DOHH2 (cell line): Measurements from ENCODE around the gene HOXC9.

Experiments
- H3F3A ChIP-seq: fragments of 200-600 bp; sonication (generic), shearing (Covaris generic); 2 replicates; pipeline ENCODE4 v1.6.0; 2016; ENCODE audit warnings: antibody characterized with exemption, mild to moderate bottlenecking; ENCODE audit not compliant: control insufficient read depth, insufficient read depth
- H3K27ac ChIP-seq: fragments of 200-600 bp; sonication (generic); 2 replicates; pipeline ENCODE4 v1.5.1; 2014; ENCODE audit warnings: low read depth, mild to moderate bottlenecking, low read length, moderate library complexity
- H3K27me3 ChIP-seq: fragments of 200-600 bp; sonication (generic); 2 replicates; pipeline ENCODE4 v1.6.1; 2014; ENCODE audit warnings: mild to moderate bottlenecking, low read length, mixed read lengths; ENCODE audit not compliant: control insufficient read depth
- H3K36me3 ChIP-seq: fragments of 200-600 bp; sonication (generic); 2 replicates; pipeline ENCODE4 v1.6.1; 2014; ENCODE audit warnings: mild to moderate bottlenecking, low read length, moderate library complexity, mixed read lengths; ENCODE audit not compliant: control insufficient read depth
- H3K4me1 ChIP-seq: fragments of 200-600 bp; sonication (generic); 2 replicates; pipeline ENCODE4 v1.6.1; 2014; ENCODE audit warnings: mild to moderate bottlenecking, low read length, mixed read lengths; ENCODE audit not compliant: control insufficient read depth
- H3K4me2 ChIP-seq: fragments of 200-600 bp; sonication (generic); 2 replicates; pipeline ENCODE4 v1.6.0; 2014; ENCODE audit warnings: mild to moderate bottlenecking, low read length, moderate library complexity
- H3K4me3 ChIP-seq: fragments of 200-600 bp; sonication (generic); 2 replicates; pipeline ENCODE4 v1.5.1; 2014; ENCODE audit warnings: mild to moderate bottlenecking, low read length, mixed read lengths
- H3K79me2 ChIP-seq: fragments of 200-600 bp; sonication (generic); 2 replicates; pipeline ENCODE4 v1.6.1; 2014; ENCODE audit warnings: mild to moderate bottlenecking, low read length, mixed read lengths; ENCODE audit not compliant: control insufficient read depth
- H3K9me2 ChIP-seq: fragments of 200-600 bp; sonication (generic); replicated peaks from 2 replicates; pipeline ENCODE4 v1.6.1; 2014; ENCODE audit warnings: mild to moderate bottlenecking, low read length, mixed read lengths; ENCODE audit not compliant: control insufficient read depth
- H3K9me3 ChIP-seq: fragments of 200-600 bp; sonication (generic); 2 replicates; pipeline ENCODE4 v1.6.1; 2014; ENCODE audit warnings: antibody characterized with exemption, low read length, mixed read lengths; ENCODE audit not compliant: control insufficient read depth, insufficient read depth
- H4K20me1 ChIP-seq: fragments of 200-600 bp; sonication (generic); 2 replicates; pipeline ENCODE4 v1.6.0; 2014; ENCODE audit warnings: low read depth, mild to moderate bottlenecking, antibody characterized with exemption, low read length, moderate library complexity; ENCODE audit not compliant: control insufficient read depth, insufficient read depth
- EZH2phosphoT487 ChIP-seq: fragments of 200-600 bp; sonication (generic); IDR thresholded peaks from 2 replicates; pipeline ENCODE4 v1.6.1; 2017; ENCODE audit warnings: borderline replicate concordance, mild to moderate bottlenecking, antibody characterized with exemption, low read length, moderate library complexity, mixed read lengths
- TF ChIP-seq, protein P1 (sequence below): fragments of 200-600 bp; sonication (generic); IDR thresholded peaks from one replicate; pipeline ENCODE4 v1.5.1; 2014; ENCODE audit warnings: antibody characterized with exemption, mild to moderate bottlenecking, low read depth, low read length; ENCODE audit not compliant: poor library complexity, severe bottlenecking

Gene HOXC9

DNA sequence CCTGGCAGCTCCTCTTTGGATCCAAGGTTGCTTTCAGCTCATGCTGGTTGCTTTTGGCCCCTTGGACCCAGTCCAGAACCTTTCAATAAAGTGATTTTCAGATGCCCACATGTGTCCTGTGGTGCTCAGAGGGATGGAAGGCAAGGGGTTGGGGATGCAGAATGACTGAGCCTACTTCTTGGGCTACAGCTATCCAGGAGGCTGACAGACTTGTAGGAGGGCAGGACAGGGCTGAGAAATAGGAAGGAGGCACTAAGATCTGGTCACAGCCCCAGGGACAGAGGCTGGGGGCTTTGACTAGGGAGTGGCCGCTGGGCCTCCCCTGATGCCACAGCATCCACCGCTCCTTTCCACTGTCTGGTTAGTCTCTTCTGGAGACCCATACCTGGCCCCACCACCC lies 28.3 kb upstream of the HOXC9 start:
- H3K4me3 ChIP-seq = no peak overlapping the region
- H4K20me1 ChIP-seq = no peaks in the 10 kb centered on the region; the same call in 1 of the 2 replicates
- no peaks in the 10 kb centered on the region for H3K36me3 ChIP-seq
- H3K9me3 ChIP-seq = no peaks in the 10 kb centered on the region
- no peaks in the 10 kb centered on the region for H3K9me2 ChIP-seq
- H3K79me2 ChIP-seq = no peaks in the 10 kb centered on the region
- H3K27me3 ChIP-seq = peaks cover 82% of the 10 kb centered on the region
- H3K27ac ChIP-seq = no peak overlapping the region
- H3F3A ChIP-seq = no peaks in the 10 kb centered on the region
- H3K4me2 ChIP-seq = no peak overlapping the region
- TF ChIP-seq, protein P1, sequence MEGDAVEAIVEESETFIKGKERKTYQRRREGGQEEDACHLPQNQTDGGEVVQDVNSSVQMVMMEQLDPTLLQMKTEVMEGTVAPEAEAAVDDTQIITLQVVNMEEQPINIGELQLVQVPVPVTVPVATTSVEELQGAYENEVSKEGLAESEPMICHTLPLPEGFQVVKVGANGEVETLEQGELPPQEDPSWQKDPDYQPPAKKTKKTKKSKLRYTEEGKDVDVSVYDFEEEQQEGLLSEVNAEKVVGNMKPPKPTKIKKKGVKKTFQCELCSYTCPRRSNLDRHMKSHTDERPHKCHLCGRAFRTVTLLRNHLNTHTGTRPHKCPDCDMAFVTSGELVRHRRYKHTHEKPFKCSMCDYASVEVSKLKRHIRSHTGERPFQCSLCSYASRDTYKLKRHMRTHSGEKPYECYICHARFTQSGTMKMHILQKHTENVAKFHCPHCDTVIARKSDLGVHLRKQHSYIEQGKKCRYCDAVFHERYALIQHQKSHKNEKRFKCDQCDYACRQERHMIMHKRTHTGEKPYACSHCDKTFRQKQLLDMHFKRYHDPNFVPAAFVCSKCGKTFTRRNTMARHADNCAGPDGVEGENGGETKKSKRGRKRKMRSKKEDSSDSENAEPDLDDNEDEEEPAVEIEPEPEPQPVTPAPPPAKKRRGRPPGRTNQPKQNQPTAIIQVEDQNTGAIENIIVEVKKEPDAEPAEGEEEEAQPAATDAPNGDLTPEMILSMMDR = no peak
- no peak for TF ChIP-seq EZH2phosphoT487
- peaks cover 20% of the 10 kb centered on the region for H3K4me1 ChIP-seq

DNA sequence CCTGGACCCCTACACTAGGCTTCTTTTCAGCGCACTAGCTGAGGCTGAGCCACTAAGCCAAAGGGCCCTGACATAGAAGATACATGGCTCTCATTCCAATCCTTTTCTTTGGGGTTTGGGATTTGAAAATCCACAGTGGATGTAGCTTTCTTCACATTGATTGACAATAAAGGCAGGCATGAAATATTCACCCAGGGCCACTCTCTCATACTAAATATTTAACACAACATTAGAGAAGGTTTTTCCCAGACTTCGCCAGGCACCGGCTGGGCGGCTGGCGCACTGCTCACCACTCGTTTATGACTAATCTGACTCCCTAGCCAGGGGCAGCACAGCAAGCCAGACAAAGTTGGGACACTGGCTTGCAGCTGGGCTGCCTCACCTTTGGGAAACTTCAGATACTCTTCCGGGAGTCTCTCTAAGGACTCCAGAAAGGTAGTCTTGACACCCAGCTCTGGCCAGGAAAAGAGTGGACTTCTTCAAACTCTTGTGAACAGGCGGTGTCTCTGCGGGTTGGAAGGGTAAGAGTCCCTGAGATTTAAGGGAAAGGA lies 27.7 kb upstream of the HOXC9 start:
- Histone ChIP-seq H3K4me1 (peaks cover 24% of the 10 kb centered on the region), H3K4me3 (no peak overlapping the region)

DNA sequence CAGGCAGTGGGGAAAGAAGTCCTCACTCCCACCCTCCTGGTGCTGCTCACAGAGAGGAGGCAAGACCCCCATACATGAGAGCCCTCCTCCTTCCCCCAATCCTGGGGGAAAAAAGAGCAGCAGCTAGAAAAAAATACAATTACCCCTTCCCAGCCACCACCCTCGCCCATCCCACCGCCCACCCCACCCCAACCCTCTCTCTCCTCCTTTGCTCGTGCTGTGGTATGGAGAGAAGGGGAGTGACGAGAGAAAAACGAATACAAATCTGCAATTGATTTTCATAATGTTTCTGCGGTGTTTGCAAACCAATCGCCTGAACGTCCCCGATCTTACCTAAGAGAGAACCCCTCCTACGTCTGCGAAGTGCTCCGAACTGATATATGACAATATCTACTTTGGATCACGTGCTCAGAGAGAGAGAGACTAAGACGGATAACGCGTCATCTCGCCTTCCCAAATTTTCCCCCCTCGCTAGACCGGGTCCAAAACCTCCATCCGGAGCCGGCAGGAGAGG lies 27.2 kb upstream of the HOXC9 start, which contains the start of gene HOXC11:
HOXC11 (plus strand) TSS at position 405 of the 514 bp plus-strand sequence. CDS start 116 bp downstream, outside the sequence.
- TF ChIP-seq, protein P1 = no peak
- TF ChIP-seq EZH2phosphoT487 = no peak
- peak within 1 kb of the TSS; percentile 71 for H3K4me2 ChIP-seq
- no peaks in the 10 kb centered on the region; the same call in 1 of the 2 replicates for H4K20me1 ChIP-seq
- H3K36me3 ChIP-seq = no peaks in the 10 kb centered on the region
- peaks cover 30% of the 10 kb centered on the region for H3K4me1 ChIP-seq
- H3K9me2 ChIP-seq = no peaks in the 10 kb centered on the region
- peak within 1 kb of the TSS; percentile 69 for H3K4me3 ChIP-seq
- H3K27me3 ChIP-seq = peaks cover 71% of the 10 kb centered on the region
- no peaks in the 10 kb centered on the region for H3K79me2 ChIP-seq
- H3K27ac ChIP-seq = no peak within 1 kb of the TSS
- H3F3A ChIP-seq = no peaks in the 10 kb centered on the region
- no peaks in the 10 kb centered on the region for H3K9me3 ChIP-seq

More for the DNA sequence above, 27.7 kb upstream of the HOXC9 start:
- H3K27ac ChIP-seq = no peak overlapping the region
- H3K9me3 ChIP-seq = no peaks in the 10 kb centered on the region
- TF ChIP-seq, protein P1 = no peak
- TF ChIP-seq EZH2phosphoT487 = no peak
- no peaks in the 10 kb centered on the region for H3K9me2 ChIP-seq
- H3F3A ChIP-seq = no peaks in the 10 kb centered on the region
- peaks cover 76% of the 10 kb centered on the region for H3K27me3 ChIP-seq
- H3K36me3 ChIP-seq = no peaks in the 10 kb centered on the region
- H4K20me1 ChIP-seq = no peaks in the 10 kb centered on the region; the same call in 1 of the 2 replicates
- no peak overlapping the region for H3K4me2 ChIP-seq
- H3K79me2 ChIP-seq = no peaks in the 10 kb centered on the region
